Type B pancreatic cell (in vitro differentiated cells): Measurements from ENCODE around the gene TSPAN5. TPM values are rescaled to one million over a fixed set of nuclear protein-coding genes. Genes with fewer than 3 reads are reported as not detected.

Experiments
- DNase-seq: peaks from one replicate; pipeline ENCODE4 v3.0.0; 2021; ENCODE audit warnings: mixed read lengths; ENCODE audit not compliant: unreplicated experiment; ENCODE audit errors: extremely low spot score
- H3K27ac Mint-ChIP-seq: 2 replicates; pipeline ENCODE4 v1.8.0; 2021; ENCODE audit warnings: mild to moderate bottlenecking, mixed read lengths
- H3K27me3 Mint-ChIP-seq: 2 replicates; pipeline ENCODE4 v1.8.0; 2021; ENCODE audit warnings: mixed read lengths
- H3K36me3 Mint-ChIP-seq: 2 replicates; pipeline ENCODE4 v1.8.0; 2021; ENCODE audit warnings: mixed read lengths
- H3K4me1 Mint-ChIP-seq: one replicate; pipeline ENCODE4 v1.8.0; 2021; ENCODE audit warnings: mixed read lengths; ENCODE audit not compliant: unreplicated experiment
- H3K4me3 Mint-ChIP-seq: 2 replicates; pipeline ENCODE4 v1.8.0; 2021; ENCODE audit warnings: mild to moderate bottlenecking, mixed read lengths
- H3K9me3 Mint-ChIP-seq: 2 replicates; pipeline ENCODE4 v1.8.0; 2021; ENCODE audit warnings: mixed read lengths
- CTCF ChIP-seq: fragments of 200-600 bp; sonication (generic); conservative IDR thresholded peaks from 2 replicates; pipeline ENCODE4 v1.5.0; 2021; ENCODE audit warnings: antibody characterized with exemption, mild to moderate bottlenecking
- total RNA-seq: library from RNA; stranded (reverse); gene quantifications from 2 replicates; pipeline ENCODE4 v1.2.1, GENCODE V29; 2021; ENCODE audit warnings: low replicate concordance

TSPAN5 gene
- total RNA-seq, 1 donor from 2014 or later = 26.9 TPM

- Mint-ChIP-seq H3K27ac (no peak overlapping the region), H3K9me3 (peaks cover 11% of the 10 kb centered on the region), H3K27me3 (no peaks in the 10 kb centered on the region), H3K36me3 (peaks cover 5% of the 10 kb centered on the region), H3K4me1 (peaks cover 19% of the 10 kb centered on the region), H3K4me3 (no peak overlapping the region)
- no peak for TF ChIP-seq CTCF
- DNase-seq = no peak
Measured at GRCh38 chr4:98634061-98634460, 24.4 kb downstream of the TSPAN5 start.

- Mint-ChIP-seq H3K27me3 (no peaks in the 10 kb centered on the region), H3K4me3 (no peak overlapping the region), H3K36me3 (peaks cover 5% of the 10 kb centered on the region), H3K9me3 (peaks cover 11% of the 10 kb centered on the region), H3K27ac (no peak overlapping the region), H3K4me1 (peaks cover 16% of the 10 kb centered on the region)
- no peak for DNase-seq
- no peak for TF ChIP-seq CTCF
Measured at GRCh38 chr4:98633159-98633558, 25.3 kb downstream of the TSPAN5 start.

- DNase-seq = no peak
- peaks cover 5% of the 10 kb centered on the region for H3K36me3 Mint-ChIP-seq
- peaks cover 11% of the 10 kb centered on the region for H3K9me3 Mint-ChIP-seq
- H3K27me3 Mint-ChIP-seq = no peaks in the 10 kb centered on the region
- no peak overlapping the region for H3K27ac Mint-ChIP-seq
- no peak for TF ChIP-seq CTCF
- peak overlapping the region; percentile 17 for H3K4me3 Mint-ChIP-seq
- H3K4me1 Mint-ChIP-seq = peaks cover 24% of the 10 kb centered on the region
Measured at GRCh38 chr4:98632258-98632657, 26.2 kb downstream of the TSPAN5 start.

GRCh38 chr4:98631506-98631905 is 26.9 kb downstream of the TSPAN5 start:
- no peak for TF ChIP-seq CTCF
- Mint-ChIP-seq H3K9me3 (peaks cover 11% of the 10 kb centered on the region), H3K27me3 (no peaks in the 10 kb centered on the region), H3K4me1 (peaks cover 29% of the 10 kb centered on the region), H3K36me3 (peaks cover 5% of the 10 kb centered on the region), H3K4me3 (peak overlapping the region; percentile 17), H3K27ac (peak overlapping the region; percentile 32)
- no peak for DNase-seq

GRCh38 chr4:98630737-98631454 is 27.5 kb downstream of the TSPAN5 start:
- no peak for TF ChIP-seq CTCF
- no peak overlapping the region for H3K27ac Mint-ChIP-seq
- no peak for DNase-seq
- H3K36me3 Mint-ChIP-seq = peaks cover 5% of the 10 kb centered on the region
- H3K4me1 Mint-ChIP-seq = peaks cover 33% of the 10 kb centered on the region
- no peak overlapping the region for H3K4me3 Mint-ChIP-seq
- no peaks in the 10 kb centered on the region for H3K27me3 Mint-ChIP-seq
- H3K9me3 Mint-ChIP-seq = peaks cover 11% of the 10 kb centered on the region
